Myocyte (in vitro differentiated cells): Measurements from ENCODE around the gene SAMD11. TPM values are rescaled to one million over a fixed set of nuclear protein-coding genes. Genes with fewer than 3 reads are reported as not detected.

Source experiments
- DNase-seq: peaks from one replicate; pipeline ENCODE4 v3.0.0-alpha.2; 2012; ENCODE audit warnings: low read depth
- total RNA-seq: library from RNA; depleted of rRNA; stranded (reverse); fragments of >200 nt; gene quantifications from 2 replicates; pipeline ENCODE4 v1.2.3, GENCODE V29; 2014

SAMD11 gene
- total RNA-seq, 1 donor from 2014 or later = 0.86 TPM

- DNase-seq = peak; percentile 76
Observed at GRCh38 chr1:904310-904950, 19.3 kb upstream of the SAMD11 start.

- no peak for DNase-seq
Observed at GRCh38 chr1:905071-905749, 18.5 kb upstream of the SAMD11 start.

- DNase-seq = no peak
Observed at GRCh38 chr1:905811-906599, 17.7 kb upstream of the SAMD11 start.

GRCh38 chr1:906600-907420, 16.9 kb upstream of the SAMD11 start:
- peak; percentile 39 for DNase-seq

GRCh38 chr1:907611-908451, 15.9 kb upstream of the SAMD11 start:
- DNase-seq = no peak

- no peak for DNase-seq
Observed at GRCh38 chr1:908661-909060, 15.1 kb upstream of the SAMD11 start.

GRCh38 chr1:909861-910310, 13.8 kb upstream of the SAMD11 start:
- DNase-seq = no peak

GRCh38 chr1:910311-910880, 13.3 kb upstream of the SAMD11 start:
- DNase-seq = peak; percentile 32

GRCh38 chr1:910881-911721, 12.6 kb upstream of the SAMD11 start:
- DNase-seq = no peak

- DNase-seq = peak; percentile 37
Observed at GRCh38 chr1:911875-912739, 11.6 kb upstream of the SAMD11 start.

GRCh38 chr1:912740-913301, 10.9 kb upstream of the SAMD11 start:
- DNase-seq = no peak

GRCh38 chr1:913491-914130, 10.1 kb upstream of the SAMD11 start:
- no peak for DNase-seq

- DNase-seq = no peak
Observed at GRCh38 chr1:914131-914890, 9.4 kb upstream of the SAMD11 start.

- DNase-seq = no peak
Observed at GRCh38 chr1:914891-915280, 8.8 kb upstream of the SAMD11 start.

- DNase-seq = no peak
Observed at GRCh38 chr1:915295-916172, 8.2 kb upstream of the SAMD11 start.
